Endothelial cell of umbilical vein (primary cell): ENCODE measurements around the gene NEK6. TPM values are rescaled to one million over a fixed set of nuclear protein-coding genes. Genes with fewer than 3 reads are reported as not detected.

Source experiments
- BruUV-seq: library from RNA; stranded (reverse); fragments of 400-500 nt; replicated peaks from 2 replicates; lab custom pipeline; 2021; lab: Mats Ljungman, UMichigan
- CTCF ChIA-PET: fragments of 300-600, 350-600 bp; sonication (Branson Sonifier 250); formaldehyde crosslinking; loops from one replicate; lab custom pipeline; 2021; ENCODE audit warnings: antibody characterized with exemption, inconsistent platforms; lab: Charles Lee
- POLR2A ChIA-PET: fragments of 300-600, 350-600 bp; sonication (Branson Sonifier 250); formaldehyde crosslinking; loops from one replicate; lab custom pipeline; 2021; ENCODE audit warnings: antibody characterized with exemption, inconsistent platforms; lab: Charles Lee
- DNase-seq: peaks from one replicate; pipeline ENCODE4 v3.0.0-alpha.2; 2011; ENCODE audit warnings: low read depth, low spot score
- FAIRE-seq: peaks from 2 replicates; lab custom pipeline; 2011; peaks lifted over from hg19 to GRCh38; lab: Jason Lieb, UNC
- H2AFZ ChIP-seq: 2 replicates; pipeline ENCODE4 v1.6.0; 2012; ENCODE audit warnings: low read depth, low read length, control low read depth, inconsistent platforms
- H3K27ac ChIP-seq: 2 replicates; pipeline ENCODE4 v1.5.1; 2011; ENCODE audit warnings: low read depth, mild to moderate bottlenecking, control low read depth, low read length, moderate library complexity; ENCODE audit not compliant: insufficient read depth
- H3K27me3 ChIP-seq, 2 experiments: 2 replicates each; pipeline versions ENCODE4 v1.6.0 to v1.6.1; 2011; ENCODE audit warnings: low read length in 2 of 2, mixed read lengths in 1 of 2; ENCODE audit not compliant: control insufficient read depth in 2 of 2, insufficient read depth in 2 of 2
- H3K36me3 ChIP-seq, 2 experiments: 2 replicates in 1 of 2; 3 replicates in 1 of 2; pipeline ENCODE4 v1.5.1; 2011; ENCODE audit warnings: low read length in 2 of 2, mild to moderate bottlenecking in 1 of 2, moderate library complexity in 1 of 2; ENCODE audit not compliant: control insufficient read depth in 2 of 2, insufficient read depth in 2 of 2; ENCODE audit errors: extremely low read depth in 1 of 2
- H3K4me1 ChIP-seq: 3 replicates; pipeline ENCODE4 v1.5.1; 2011; ENCODE audit warnings: mild to moderate bottlenecking, low read length; ENCODE audit not compliant: control insufficient read depth, insufficient read depth; ENCODE audit errors: extremely low read depth
- H3K4me2 ChIP-seq: 2 replicates; pipeline ENCODE4 v1.6.1; 2011; ENCODE audit warnings: low read length, control low read depth, mixed read lengths; ENCODE audit not compliant: insufficient read depth
- H3K4me3 ChIP-seq, 3 experiments: fragments of 200-600 bp in 1 of 3; sonication (generic), shearing (Covaris generic) in 1 of 3; replicated peaks in 1 of 3; 2 replicates each; pipeline ENCODE4 v1.5.1; 2011 to 2016; ENCODE audit warnings: control low read depth in 3 of 3, low read length in 3 of 3, mild to moderate bottlenecking in 2 of 3, inconsistent platforms in 1 of 3, low read depth in 1 of 3, moderate library complexity in 1 of 3; ENCODE audit not compliant: insufficient read depth in 1 of 3
- H3K79me2 ChIP-seq: 2 replicates; pipeline ENCODE4 v1.6.0; 2012; ENCODE audit warnings: low read length, inconsistent platforms; ENCODE audit not compliant: control insufficient read depth, insufficient read depth
- H3K9ac ChIP-seq: replicated peaks from 2 replicates; pipeline ENCODE3; 2011; ENCODE audit warnings: low read length, control low read depth; ENCODE audit not compliant: insufficient read depth; ENCODE audit errors: extremely low read depth
- H3K9me1 ChIP-seq: replicated peaks from 3 replicates; pipeline ENCODE4 v1.6.0; 2011; ENCODE audit warnings: mild to moderate bottlenecking, low read length; ENCODE audit not compliant: control insufficient read depth, insufficient read depth; ENCODE audit errors: extremely low read depth
- H3K9me3 ChIP-seq: replicated peaks from 2 replicates; pipeline ENCODE4 v1.5.1; 2012; ENCODE audit warnings: low read length, inconsistent platforms; ENCODE audit not compliant: control insufficient read depth, insufficient read depth
- H4K20me1 ChIP-seq: replicated peaks from 2 replicates; pipeline ENCODE3; 2011; ENCODE audit warnings: mild to moderate bottlenecking, low read length; ENCODE audit not compliant: control insufficient read depth, insufficient read depth; ENCODE audit errors: extremely low read depth
- EZH2 ChIP-seq: IDR thresholded peaks from 2 replicates; pipeline ENCODE4 v1.6.1; 2012; ENCODE audit warnings: borderline replicate concordance, low read depth, mild to moderate bottlenecking, moderate library complexity, low read length, inconsistent platforms; ENCODE audit not compliant: severe bottlenecking
- JUN ChIP-seq: IDR thresholded peaks from 2 replicates; pipeline ENCODE4 v1.6.1; 2011; ENCODE audit warnings: borderline replicate concordance, low read depth; ENCODE audit not compliant: insufficient read length, insufficient read depth
- POLR2A ChIP-seq: IDR thresholded peaks from 2 replicates; pipeline ENCODE4 v1.6.1; 2012; ENCODE audit warnings: low read depth, mild to moderate bottlenecking, control low read depth, low read length
- dilution Hi-C: fragments of 300-500 bp; cut with MboI; formaldehyde crosslinking; loops from one replicate; pipeline ENCODE4 v1.15.0; 2019; ENCODE audit warnings: low sequenced_read_pairs; ENCODE audit not compliant: extremely low pct_ligation_motif_present
- intact Hi-C: fragments of 100-400 bp; cut with micrococcal nuclease; formaldehyde crosslinking; loops from one replicate; pipeline ENCODE4 v1.10.0; 2022
- polyA plus RNA-seq, 4 experiments: library from polyadenylated mRNA; depleted of rRNA in 3 of 4; stranded (reverse) in 3 of 4; unstranded in 1 of 4; fragments of >200 nt; gene quantifications; 2 replicates each; pipeline versions ENCODE4 v1.2.1 to v1.2.3, GENCODE V29; 2011 to 2012; ENCODE audit warnings: missing spikeins in 1 of 4
- total RNA-seq: library from RNA; stranded (reverse); gene quantifications from 2 replicates; pipeline ENCODE4 v1.2.3, GENCODE V29; 2021

The NEK6 gene
- total and polyA plus RNA-seq, 2 donors (not counting 3 experiments of a cell fraction or from before 2014, with no cell fraction given) = 64.3 to 67.1 TPM

DNA sequence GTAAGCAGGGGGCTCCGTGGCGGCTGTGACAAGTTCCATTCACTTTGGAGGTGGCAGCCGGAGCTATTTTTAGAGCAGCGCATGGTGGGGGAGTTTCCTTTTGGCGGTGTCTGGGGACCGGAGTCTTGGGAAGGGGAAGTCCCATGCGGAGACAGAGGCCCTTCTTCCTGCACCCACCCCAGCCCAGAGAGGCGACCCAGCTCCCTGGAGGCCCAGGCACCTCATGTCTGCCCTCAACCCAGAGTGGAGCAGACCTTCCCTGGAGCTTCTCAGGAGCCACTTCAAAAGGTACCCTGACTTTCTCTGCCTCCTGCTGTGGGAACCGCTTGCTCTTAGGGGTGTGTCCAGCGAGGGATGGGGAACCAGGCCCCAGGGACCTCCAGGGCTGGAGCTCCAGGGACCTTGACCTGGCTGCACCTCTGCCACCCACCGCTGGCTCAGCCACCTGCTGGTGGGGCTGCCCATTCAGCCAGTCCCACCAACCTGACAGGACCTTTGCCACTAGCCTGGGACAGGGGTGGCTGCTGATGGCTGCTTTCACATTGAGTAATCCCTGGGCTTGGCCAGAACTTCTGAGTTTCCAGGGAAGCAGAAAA is 34.1 kb downstream of the NEK6 start:
- FAIRE-seq (no peak), DNase-seq (no peak)
- H3K79me2 ChIP-seq = peaks cover 91% of the 10 kb centered on the region
- H3K9me1 ChIP-seq = no peaks in the 10 kb centered on the region
- intact Hi-C loops = no loop called here
- TF ChIP-seq EZH2 = no peak
- no peak for TF ChIP-seq JUN
- no peak overlapping the region for H3K4me2 ChIP-seq
- H2AFZ ChIP-seq = no peak overlapping the region
- H4K20me1 ChIP-seq = no peaks in the 10 kb centered on the region
- peaks cover 0 to 4% of the 10 kb centered on the region in 2 experiments for H3K36me3 ChIP-seq
- H3K27ac ChIP-seq = peak overlapping the region; percentile 2
- dilution Hi-C loops = no loop called here
- H3K9me3 ChIP-seq = no peaks in the 10 kb centered on the region
- H3K4me1 ChIP-seq = peaks cover 47% of the 10 kb centered on the region
- no peaks in the 10 kb centered on the region for H3K27me3 ChIP-seq
- no TSS peak for BruUV-seq
- no peak overlapping the region for H3K9ac ChIP-seq
- no peak overlapping the region for H3K4me3 ChIP-seq
- ChIA-PET POLR2A (no interaction called here), CTCF (interaction anchor here (1.5 to 2.5 kb wide), 3 partner anchors 12 to 165 kb away, joined by 4 to 12 read pairs (median 8); no protein-coding TSS in a partner anchor)

DNA sequence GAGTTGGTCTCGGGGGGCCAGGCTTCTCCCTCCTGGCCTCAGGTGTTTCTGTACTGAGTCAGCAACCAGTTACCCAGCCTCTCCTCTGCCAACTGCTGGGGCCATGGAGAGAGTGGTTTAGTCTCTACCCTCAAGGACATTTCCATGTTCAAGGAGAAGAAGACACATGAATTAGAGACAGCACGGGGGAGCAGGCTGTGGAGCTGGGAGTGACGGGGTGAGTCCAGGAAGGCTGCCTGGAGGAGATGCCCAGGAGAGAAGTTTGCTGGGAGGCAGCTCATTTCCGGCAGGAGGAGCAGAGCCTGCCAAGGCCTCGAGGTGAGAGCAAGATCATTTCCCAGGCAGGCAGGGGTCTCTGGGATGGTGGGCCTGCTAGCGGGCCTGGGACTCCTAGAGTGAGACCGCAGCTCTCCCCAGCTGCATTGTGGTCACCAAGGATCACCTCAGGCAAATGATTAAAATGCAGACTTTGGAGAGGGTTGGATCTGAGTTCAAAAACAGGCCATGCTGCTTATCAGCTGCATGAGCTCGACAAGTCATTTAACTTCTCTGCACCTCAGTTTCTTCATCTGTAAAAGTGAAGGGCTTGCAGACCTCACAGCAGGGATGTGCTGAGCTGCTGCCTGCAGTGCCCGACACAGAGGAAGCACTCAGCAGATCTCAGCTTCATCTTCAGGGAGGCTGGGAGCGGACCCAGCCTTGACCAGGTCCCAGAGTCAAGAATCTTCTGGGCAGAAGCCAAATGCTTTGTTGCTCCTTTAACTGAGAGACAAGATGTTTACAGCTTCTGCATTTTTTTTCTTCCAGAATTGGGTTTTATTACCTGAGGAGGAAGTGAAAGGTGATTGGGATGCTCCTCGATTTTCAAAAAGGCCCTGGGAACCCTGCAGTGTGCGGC is 35.2 kb downstream of the NEK6 start:
- Histone ChIP-seq H3K27ac (peak overlapping the region; percentile 60), H3K36me3 (peaks cover 0 to 4% of the 10 kb centered on the region in 2 experiments), H3K9me3 (no peaks in the 10 kb centered on the region), H3K4me1 (peaks cover 49% of the 10 kb centered on the region), H3K4me2 (no peak overlapping the region), H3K9me1 (no peaks in the 10 kb centered on the region), H3K9ac (no peak overlapping the region), H3K27me3 (no peaks in the 10 kb centered on the region), H2AFZ (no peak overlapping the region), H4K20me1 (no peaks in the 10 kb centered on the region), H3K79me2 (peaks cover 86% of the 10 kb centered on the region), H3K4me3 (no peak overlapping the region)
- POLR2A ChIA-PET = no interaction called here
- CTCF ChIA-PET = interaction anchor here (0.5 to 2.5 kb wide), 7 partner anchors 12 to 171 kb away, joined by 3 to 12 read pairs (median 3); no protein-coding TSS in a partner anchor
- BruUV-seq = no TSS peak
- DNase-seq (no peak), FAIRE-seq (peak; percentile 67)
- intact Hi-C loops = no loop called here
- dilution Hi-C loops = no loop called here
- no peak for TF ChIP-seq EZH2
- no peak for TF ChIP-seq POLR2A
